ENCODE results near the gene MYRIP. TPM values are rescaled to one million over a fixed set of nuclear protein-coding genes. Genes with fewer than 3 reads are reported as not detected.

The MYRIP gene
- total RNA-seq, 3 donors from 2014 or later, result 2.3 to 4.8 (median 2.6) TPM

DNA sequence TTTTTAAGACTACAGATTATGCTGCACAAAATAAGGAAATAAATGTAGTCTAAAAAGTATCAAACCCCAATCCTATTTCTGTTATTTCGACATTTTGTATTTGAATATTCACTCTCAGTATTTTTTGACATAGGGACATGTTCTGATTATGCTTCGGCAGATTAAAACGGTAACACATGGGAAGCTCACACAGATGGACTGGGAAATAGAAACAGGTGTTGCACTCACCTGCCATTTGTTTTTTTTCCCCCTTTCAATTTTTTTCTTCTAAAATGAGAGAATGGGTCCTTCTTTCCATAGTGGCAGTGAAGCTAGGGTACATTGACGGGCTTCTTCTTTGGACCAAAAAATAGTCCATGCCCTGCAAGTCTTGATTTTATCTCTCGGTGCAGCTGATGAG lies 163.1 kb downstream of the MYRIP start:
- H3K27me3 ChIP-seq, result no peaks in the 10 kb centered on the region
- no peak overlapping the region for H3K27ac ChIP-seq
- peaks cover 0 to 5% of the 10 kb centered on the region in 2 donors for H3K9me3 ChIP-seq
- H3K4me1 ChIP-seq, result no peaks in the 10 kb centered on the region
- H3K36me3 ChIP-seq, result no peaks in the 10 kb centered on the region
- H3K4me3 ChIP-seq, result no peak overlapping the region
- intact Hi-C loops (cut with DNase I; ENCODE audit: low total_unique reads), result no loop called here
- DNase-seq (ENCODE audit: low spot score in 2 of 2), result no peak
- TF ChIP-seq, protein P1, sequence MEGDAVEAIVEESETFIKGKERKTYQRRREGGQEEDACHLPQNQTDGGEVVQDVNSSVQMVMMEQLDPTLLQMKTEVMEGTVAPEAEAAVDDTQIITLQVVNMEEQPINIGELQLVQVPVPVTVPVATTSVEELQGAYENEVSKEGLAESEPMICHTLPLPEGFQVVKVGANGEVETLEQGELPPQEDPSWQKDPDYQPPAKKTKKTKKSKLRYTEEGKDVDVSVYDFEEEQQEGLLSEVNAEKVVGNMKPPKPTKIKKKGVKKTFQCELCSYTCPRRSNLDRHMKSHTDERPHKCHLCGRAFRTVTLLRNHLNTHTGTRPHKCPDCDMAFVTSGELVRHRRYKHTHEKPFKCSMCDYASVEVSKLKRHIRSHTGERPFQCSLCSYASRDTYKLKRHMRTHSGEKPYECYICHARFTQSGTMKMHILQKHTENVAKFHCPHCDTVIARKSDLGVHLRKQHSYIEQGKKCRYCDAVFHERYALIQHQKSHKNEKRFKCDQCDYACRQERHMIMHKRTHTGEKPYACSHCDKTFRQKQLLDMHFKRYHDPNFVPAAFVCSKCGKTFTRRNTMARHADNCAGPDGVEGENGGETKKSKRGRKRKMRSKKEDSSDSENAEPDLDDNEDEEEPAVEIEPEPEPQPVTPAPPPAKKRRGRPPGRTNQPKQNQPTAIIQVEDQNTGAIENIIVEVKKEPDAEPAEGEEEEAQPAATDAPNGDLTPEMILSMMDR (IDR thresholded peaks at IDR 0.05), result no peak
- TF ChIP-seq POLR2AphosphoS5 (IDR thresholded peaks at IDR 0.05), result no peak
- TF ChIP-seq POLR2A (IDR thresholded peaks at IDR 0.05), result no peak

DNA sequence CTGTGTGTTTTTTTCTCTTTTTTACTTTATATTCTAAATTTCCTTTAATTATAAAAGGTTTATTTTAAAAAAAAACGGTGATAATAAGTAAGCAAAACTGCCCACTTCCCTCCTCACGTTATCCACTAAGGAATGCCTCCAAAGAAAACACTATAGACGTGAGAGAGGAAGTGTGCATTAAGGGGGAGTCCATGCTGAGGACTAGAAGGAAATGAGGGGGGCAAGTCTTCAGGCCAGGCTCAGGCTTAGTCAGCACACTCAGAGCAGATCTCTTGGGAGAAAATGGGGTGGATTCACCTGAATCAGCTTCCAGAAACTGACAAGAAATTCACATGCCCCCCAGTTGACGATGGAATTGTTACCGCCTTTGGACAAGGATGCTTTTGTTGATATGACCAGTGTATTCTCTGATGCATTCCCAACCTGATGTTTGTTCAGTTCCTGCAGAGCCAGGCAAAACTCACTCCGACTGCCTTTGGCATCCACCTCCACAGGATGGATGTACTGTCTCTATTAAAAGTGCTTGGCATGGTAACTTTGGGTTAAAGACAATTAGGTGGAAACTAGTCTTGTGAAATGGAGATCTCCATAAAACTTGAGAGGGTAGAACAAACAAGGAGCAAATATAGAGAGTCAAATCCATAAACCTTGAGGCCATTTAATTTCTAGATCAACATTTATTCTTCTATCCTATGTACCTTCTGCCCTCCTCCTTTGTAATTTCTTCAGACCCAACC lies 167.8 kb downstream of the MYRIP start:
- Histone ChIP-seq H3K27ac (no peak overlapping the region), H3K36me3 (no peaks in the 10 kb centered on the region), H3K4me1 (no peaks in the 10 kb centered on the region), H3K4me3 (no peak overlapping the region), H3K9me3 (no peaks in the 10 kb centered on the region), H3K27me3 (no peaks in the 10 kb centered on the region)
- TF ChIP-seq, protein P1 (IDR thresholded peaks at IDR 0.05), result no peak
- no peak for TF ChIP-seq POLR2A (IDR thresholded peaks at IDR 0.05)
- TF ChIP-seq POLR2AphosphoS5 (IDR thresholded peaks at IDR 0.05), result no peak
- intact Hi-C loops (cut with DNase I; ENCODE audit: low total_unique reads), result no loop called here
- DNase-seq (ENCODE audit: low spot score in 2 of 2), result no peak

DNA sequence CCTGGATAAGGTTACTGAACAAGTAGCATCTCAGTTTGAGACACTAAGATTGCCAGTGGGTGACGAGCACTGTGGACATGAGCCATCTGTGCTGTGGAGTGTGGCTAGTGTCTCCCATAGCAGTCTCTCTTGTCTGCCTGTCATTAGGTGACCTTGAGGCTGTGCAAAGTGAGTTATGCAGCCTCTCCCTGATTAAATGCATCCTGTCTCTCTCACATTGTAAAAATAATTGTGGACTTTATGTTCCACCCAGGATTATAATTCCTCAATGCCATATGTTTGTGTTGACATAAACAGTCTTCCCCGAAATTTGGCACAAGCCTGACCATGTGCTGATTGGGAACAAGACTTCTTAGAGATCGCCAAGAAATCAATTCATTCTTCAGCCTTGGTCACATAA lies 168.9 kb downstream of the MYRIP start:
- no peaks in the 10 kb centered on the region for H3K9me3 ChIP-seq
- no peaks in the 10 kb centered on the region for H3K27me3 ChIP-seq
- intact Hi-C loops (cut with DNase I; ENCODE audit: low total_unique reads), result no loop called here
- no peaks in the 10 kb centered on the region for H3K4me1 ChIP-seq
- no peak overlapping the region for H3K4me3 ChIP-seq
- no peak overlapping the region for H3K27ac ChIP-seq
- TF ChIP-seq POLR2A (IDR thresholded peaks at IDR 0.05) (no peak), POLR2AphosphoS5 (IDR thresholded peaks at IDR 0.05) (no peak)
- TF ChIP-seq, protein P1 (IDR thresholded peaks at IDR 0.05), result no peak
- no peak for DNase-seq (ENCODE audit: low spot score in 2 of 2)
- no peaks in the 10 kb centered on the region for H3K36me3 ChIP-seq

DNA sequence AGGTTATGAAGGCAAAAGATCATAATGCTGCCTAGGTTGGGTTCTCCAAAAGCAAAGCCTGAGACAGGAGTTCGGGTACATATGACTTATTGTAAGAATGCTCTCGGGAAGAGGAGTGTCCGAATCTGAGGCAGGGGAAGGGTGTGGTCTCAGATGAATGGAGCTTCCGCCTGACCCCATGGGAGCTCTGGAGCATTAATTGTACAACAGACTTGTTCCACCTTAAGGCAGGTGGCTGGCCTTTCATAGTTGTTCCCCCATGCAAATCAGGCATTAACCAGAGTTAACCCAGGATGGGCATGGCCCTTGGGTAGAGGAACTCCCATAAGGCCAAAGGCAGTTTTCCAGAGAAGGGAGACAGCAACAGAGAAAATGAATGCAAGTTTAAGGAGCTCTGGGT lies 170.6 kb downstream of the MYRIP start:
- intact Hi-C loops (cut with DNase I; ENCODE audit: low total_unique reads), result no loop called here
- Histone ChIP-seq H3K4me1 (no peaks in the 10 kb centered on the region), H3K36me3 (no peaks in the 10 kb centered on the region), H3K9me3 (no peaks in the 10 kb centered on the region), H3K4me3 (no peak overlapping the region), H3K27me3 (no peaks in the 10 kb centered on the region), H3K27ac (no peak overlapping the region)
- TF ChIP-seq, protein P1 (IDR thresholded peaks at IDR 0.05), result no peak
- TF ChIP-seq POLR2AphosphoS5 (IDR thresholded peaks at IDR 0.05) (no peak), POLR2A (IDR thresholded peaks at IDR 0.05) (no peak)
- no peak for DNase-seq (ENCODE audit: low spot score in 2 of 2)

DNA sequence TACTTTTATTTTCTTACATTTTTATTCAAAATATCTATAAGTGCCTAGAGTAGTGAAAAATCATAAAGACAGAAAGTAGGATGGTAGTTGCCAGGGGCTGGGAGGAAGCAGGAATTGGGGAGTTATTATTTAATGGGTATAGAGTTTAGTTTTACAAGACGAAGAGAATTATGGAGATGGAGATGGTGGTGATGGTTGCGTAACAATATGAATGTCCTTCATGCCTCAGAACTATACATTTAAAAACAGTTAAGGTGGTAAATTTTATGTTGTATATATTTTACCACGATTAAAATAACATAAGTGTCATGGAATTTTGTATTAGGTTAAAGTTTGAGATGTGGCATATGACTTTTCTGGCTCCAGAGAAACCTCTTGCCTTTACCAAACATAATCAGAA lies 171.4 kb downstream of the MYRIP start:
- no peak overlapping the region for H3K4me3 ChIP-seq
- intact Hi-C loops (cut with DNase I; ENCODE audit: low total_unique reads), result no loop called here
- H3K27me3 ChIP-seq, result no peaks in the 10 kb centered on the region
- no peaks in the 10 kb centered on the region for H3K36me3 ChIP-seq
- no peak for DNase-seq (ENCODE audit: low spot score in 2 of 2)
- no peaks in the 10 kb centered on the region for H3K9me3 ChIP-seq
- TF ChIP-seq, protein P1 (IDR thresholded peaks at IDR 0.05), result no peak
- TF ChIP-seq POLR2AphosphoS5 (IDR thresholded peaks at IDR 0.05) (no peak), POLR2A (IDR thresholded peaks at IDR 0.05) (no peak)
- H3K4me1 ChIP-seq, result no peaks in the 10 kb centered on the region
- no peak overlapping the region for H3K27ac ChIP-seq
